ENCODE measurements around the gene ITSN1.
"Not testable (repeated sequence)": the region's sequence is repeated elsewhere in the genome, so short reads cannot be mapped to it uniquely, and the experiment has no call there.

The ITSN1 gene

GRCh38 chr21:33867868-33868267 lies 225.6 kb downstream of the ITSN1 start:
- DNase-seq, result not testable (repeated sequence)

- no peak for DNase-seq
Observed at GRCh38 chr21:33869873-33870272, 227.6 kb downstream of the ITSN1 start.

- no peak for DNase-seq
Observed at GRCh38 chr21:33870768-33871167, 228.5 kb downstream of the ITSN1 start.

- DNase-seq, result no peak
Observed at GRCh38 chr21:33871171-33871570, 228.9 kb downstream of the ITSN1 start.

GRCh38 chr21:33872881-33873515 lies 230.7 kb downstream of the ITSN1 start:
- DNase-seq, result no peak

GRCh38 chr21:33874161-33874560 lies 231.9 kb downstream of the ITSN1 start:
- DNase-seq, result no peak

GRCh38 chr21:33875026-33875695 lies 232.9 kb downstream of the ITSN1 start:
- no peak for DNase-seq

GRCh38 chr21:33878824-33879223 lies 236.5 kb downstream of the ITSN1 start:
- DNase-seq, result no peak

- DNase-seq, result no peak
Observed at GRCh38 chr21:33880626-33881025, 238.3 kb downstream of the ITSN1 start.

GRCh38 chr21:33881689-33882440 lies 239.6 kb downstream of the ITSN1 start:
- DNase-seq, result no peak

- DNase-seq, result no peak
Observed at GRCh38 chr21:33883118-33883517, 240.8 kb downstream of the ITSN1 start.

GRCh38 chr21:33884376-33885171 lies 242.3 kb downstream of the ITSN1 start:
- no peak for DNase-seq

GRCh38 chr21:33885172-33885514 lies 242.8 kb downstream of the ITSN1 start:
- no peak for DNase-seq

- DNase-seq, result no peak
Observed at GRCh38 chr21:33886321-33886720, 244.0 kb downstream of the ITSN1 start.

GRCh38 chr21:33890187-33890586 lies 247.9 kb downstream of the ITSN1 start:
- no peak for DNase-seq

GRCh38 chr21:33892853-33893252 lies 250.6 kb downstream of the ITSN1 start:
- no peak for DNase-seq

GRCh38 chr21:33893917-33894316 lies 251.6 kb downstream of the ITSN1 start:
- no peak for DNase-seq

- peak; percentile 60 for DNase-seq
Observed at GRCh38 chr21:33894736-33895288, 252.5 kb downstream of the ITSN1 start.

GRCh38 chr21:33895356-33895755 lies 253.1 kb downstream of the ITSN1 start:
- DNase-seq, result no peak

GRCh38 chr21:33896691-33897090 lies 254.4 kb downstream of the ITSN1 start:
- no peak for DNase-seq

GRCh38 chr21:33897098-33897497 lies 254.8 kb downstream of the ITSN1 start:
- DNase-seq, result no peak

- DNase-seq, result no peak
Observed at GRCh38 chr21:33897739-33898138, 255.4 kb downstream of the ITSN1 start.

GRCh38 chr21:33898586-33898985 lies 256.3 kb downstream of the ITSN1 start:
- no peak for DNase-seq

Measured in activated CD4-positive, alpha-beta T cell treated with anti-CD3 and anti-CD28 coated beads, Interleukin-2, amount 50 U/mL, for 16 hours (primary cell).